ENCODE data around the gene DBT. TPM values are rescaled to one million over a fixed set of nuclear protein-coding genes. Genes with fewer than 3 reads are reported as not detected.

The DBT gene
- total and polyA plus RNA-seq, 2 of the 8 experiments (the other 6 are each of a cell fraction or from before 2014, with no cell fraction given), result 3.3 to 24.6 TPM

- Histone ChIP-seq H2BK20ac (ENCODE audit: low read length) (no peak overlapping the region), H4K20me1 (replicated peaks in 1 of 2; ENCODE audit: control insufficient read depth in 1 of 2, insufficient read depth in 2 of 2, low read length in 2 of 2) (no peaks in the 10 kb centered on the region), H3K27ac (ENCODE audit: low read depth, low read length) (no peak overlapping the region), H4K5ac (ENCODE audit: insufficient read length, low read depth, low read length) (no peak overlapping the region), H3K4ac (replicated peaks; ENCODE audit: insufficient read length, low read depth, low read length) (no peak overlapping the region), H2BK12ac (ENCODE audit: low read depth, low read length) (no peak overlapping the region), H3K79me2 (ENCODE audit: control insufficient read depth in 1 of 2, insufficient read depth in 2 of 2, low read length in 2 of 2) (no peaks in the 10 kb centered on the region), H2AFZ (ENCODE audit: low read length) (no peak overlapping the region), H3K9ac (replicated peaks in 1 of 4; ENCODE audit: extremely low read depth in 1 of 4, low read depth in 3 of 4, low read length in 3 of 4) (no peak overlapping the region), H3K14ac (ENCODE audit: insufficient read length) (no peak overlapping the region), H3K79me1 (ENCODE audit: low read depth, low read length) (no peaks in the 10 kb centered on the region), H3K9me3 (ENCODE audit: insufficient read depth in 2 of 2, low read depth in 1 of 2, low read length in 1 of 2) (no peaks in the 10 kb centered on the region), H2BK5ac (ENCODE audit: low read depth, low read length) (no peak overlapping the region), H3K18ac (ENCODE audit: extremely low read depth, low read length) (no peak overlapping the region), H2AK5ac (ENCODE audit: low read depth, low read length) (no peak overlapping the region), H3K27me3 (replicated peaks in 1 of 4; ENCODE audit: control insufficient read depth in 3 of 4, extremely low read depth in 1 of 4, insufficient read depth in 3 of 4, low read length in 3 of 4) (no peaks in the 10 kb centered on the region), H2BK15ac (ENCODE audit: low read length) (no peak overlapping the region), H3K4me3 (ENCODE audit: extremely low read depth in 1 of 4, insufficient read depth in 2 of 4, low read depth in 3 of 4, low read length in 4 of 4) (no peak overlapping the region), H3K23ac (ENCODE audit: insufficient read length) (no peak overlapping the region), H3K36me3 (ENCODE audit: control insufficient read depth in 2 of 4, insufficient read depth in 4 of 4, low read length in 3 of 4) (peaks cover 0 to 64% (median 21%) of the 10 kb centered on the region in 4 experiments; a peak in 6 of 8 replicates), H3K23me2 (ENCODE audit: low read depth, low read length) (no peaks in the 10 kb centered on the region), H3K4me2 (ENCODE audit: insufficient read depth in 1 of 2, low read depth in 2 of 2, low read length in 2 of 2) (no peak overlapping the region), H4K91ac (replicated peaks; ENCODE audit: insufficient read length, low read length) (no peak overlapping the region), H3K56ac (replicated peaks; ENCODE audit: insufficient read length, low read depth, low read length) (no peak overlapping the region), H2BK120ac (replicated peaks; ENCODE audit: low read depth, low read length) (no peak overlapping the region), H3K4me1 (replicated peaks in 1 of 4; ENCODE audit: control insufficient read depth in 3 of 4, insufficient read depth in 4 of 4, low read length in 3 of 4) (peaks cover 0 to 6% (median 2%) of the 10 kb centered on the region in 4 experiments; a peak in 3 of 7 replicates), H4K8ac (ENCODE audit: extremely low read depth, insufficient read depth, low read length) (no peak overlapping the region)
- 82% methylated on average over 3 of the region's 3 CpGs; no CpG with 5 or more reads in 1 of the 2 experiments for WGBS, 2 experiments (ENCODE audit: extremely low coverage in 1 of 2, insufficient coverage in 1 of 2, insufficient read length in 1 of 2, insufficient replicate concordance in 2 of 2, low coverage in 1 of 2, low lambda C conversion rate in 2 of 2, missing lambda C conversion rate in 1 of 2)
- TF ChIP-seq MAFK (IDR thresholded peaks at IDR 0.05; ENCODE audit: low read depth, low read length) (no peak), POLR2AphosphoS5 (IDR thresholded peaks at IDR 0.05; ENCODE audit: low read depth, low read length) (no peak), CTCF (IDR thresholded peaks at IDR 0.05; ENCODE audit: control extremely low read depth in 1 of 3, insufficient read depth in 1 of 3, low read depth in 1 of 3, low read length in 3 of 3) (no peak), POU5F1 (IDR thresholded peaks at IDR 0.05; ENCODE audit: low read depth, low read length) (no peak), SP2 (IDR thresholded peaks at IDR 0.05; ENCODE audit: low read length) (no peak), CREB1 (IDR thresholded peaks at IDR 0.05) (no peak), TAF7 (optimal IDR thresholded peaks at IDR 0.05; ENCODE audit: borderline replicate concordance, low read depth, low read length) (no peak)
- ChIA-PET CTCF (ENCODE audit: partially characterized antibody) (interaction anchor here (0.6 kb wide), 1 partner anchor 214 kb away, joined by 3 read pairs; no protein-coding TSS in a partner anchor), POLR2A (ENCODE audit: partially characterized antibody) (no interaction called here)
- DNase-seq (ENCODE audit: low read depth in 1 of 2, low spot score in 2 of 2), result no peak
- FAIRE-seq, result no peak
These were observed 104.5 kb downstream of the DBT start for GRCh38 chr1:100145116-100145515.

All from H1 (cell line).